Stomach (tissue), 9 donors: ENCODE results near the gene SMCO2. TPM values are rescaled to one million over a fixed set of nuclear protein-coding genes. Genes with fewer than 3 reads are reported as not detected.

ENCODE experiments used
- DNase-seq, 2 donors: peaks; one replicate each; pipeline versions ENCODE4 v3.0.0 to v3.0.0-alpha.2; 2013 to 2019
- H3K27ac ChIP-seq, 5 donors: fragments of 200-600 bp in 4 of 5; sonication (generic) in 4 of 5; one replicate each; pipeline ENCODE4 v1.5.1; 2013 to 2019; ENCODE audit warnings: mild to moderate bottlenecking in 1 of 5, moderate library complexity in 1 of 5
- H3K27me3 ChIP-seq, 3 donors: fragments of 200-600 bp; sonication (generic); one replicate each; pipeline ENCODE4 v1.5.1; 2017 to 2019; ENCODE audit warnings: mixed run types in 1 of 3
- H3K36me3 ChIP-seq, 4 donors: fragments of 200-600 bp; sonication (generic); 1 replicate in 3 of 4; 2 replicates in 1 of 4; pipeline ENCODE4 v1.5.1; 2016 to 2019
- H3K4me1 ChIP-seq, 4 donors: fragments of 200-600 bp; sonication (generic); one replicate each; pipeline ENCODE4 v1.5.1; 2016 to 2019
- H3K4me3 ChIP-seq, 4 donors: fragments of 200-600 bp; sonication (generic) in 3 of 4; one replicate each; pipeline ENCODE4 v1.5.1; 2016 to 2019; ENCODE audit warnings: mild to moderate bottlenecking in 1 of 4
- H3K9me3 ChIP-seq, 4 donors: fragments of 200-600 bp; sonication (generic); one replicate each; pipeline ENCODE4 v1.5.1; 2016 to 2019
- CTCF ChIP-seq, 7 experiments: fragments of 450-650 bp in 4 of 7; fragments of 200-600 bp in 3 of 7; sonication (generic) in 3 of 7; IDR thresholded peaks; one replicate each; pipeline ENCODE4 v1.5.1; 2016 to 2019; ENCODE audit warnings: antibody characterized with exemption in 7 of 7, control low read depth in 2 of 7, mild to moderate bottlenecking in 1 of 7
- EP300 ChIP-seq: sonication (generic); formaldehyde crosslinking; IDR thresholded peaks from one replicate; pipeline ENCODE4 v1.6.1; 2017; ENCODE audit warnings: antibody characterized with exemption
- POLR2A ChIP-seq, 4 donors: fragments of 450-650 bp; IDR thresholded peaks; one replicate each; pipeline ENCODE4 v1.6.1; 2016; ENCODE audit warnings: antibody characterized with exemption in 4 of 4, control low read depth in 2 of 4, mild to moderate bottlenecking in 1 of 4, moderate library complexity in 1 of 4
- POLR2AphosphoS5 ChIP-seq, 3 donors: sonication (generic); formaldehyde crosslinking; IDR thresholded peaks; one replicate each; pipeline ENCODE4 v1.6.1; 2016; ENCODE audit warnings: antibody characterized with exemption in 3 of 3
- WGBS, 5 donors: extraction: QIAGEN DNeasy Blood & Tissue Kit in 3 of 5; methylation state at CpG; one replicate each; pipeline versions ENCODE4 v1.1.5 to v1.1.7; 2013 to 2018; 5-methylcytosine and 5-hydroxymethylcytosine counted together
- intact Hi-C: fragments of 100-400 bp; cut with DNase I; formaldehyde crosslinking; loops from one replicate; pipeline ENCODE4 v1.15.1; 2023; ENCODE audit warnings: low total_unique reads
- polyA plus RNA-seq, 3 donors: library from polyadenylated mRNA; stranded (reverse); fragments of 200-250 nt; gene quantifications; one replicate each; pipeline ENCODE4 v1.2.3, GENCODE V29; 2013
- total RNA-seq, 5 donors: library from RNA; depleted of rRNA; stranded (reverse); fragments of >200 nt; gene quantifications; one replicate each; pipeline versions ENCODE4 v1.1.0 to v1.2.3, GENCODE V29; 2014 to 2016
- donor health status: healthy with polysubstance abuse.
- donor health status: Bipolar disorder and iron deficiency.
- donor health status: healthy.

SMCO2 gene
- total and polyA plus RNA-seq, 8 donors = 1.2 to 2.5 TPM; not detected in 6

GRCh38 chr12:27549801-27550652, 103.5 kb downstream of the SMCO2 start:
- 14 to 24% (median 17%) methylated on average over 11 to 12 of the region's 12 CpGs for WGBS, 5 donors
- TF ChIP-seq POLR2A (IDR thresholded peaks at IDR 0.05) (no peak), CTCF (IDR thresholded peaks at IDR 0.05) (no peak), EP300 (no peak), POLR2AphosphoS5 (IDR thresholded peaks at IDR 0.05) (peak; percentile 32 to 84 (median 71))
- no peaks in the 10 kb centered on the region for H3K9me3 ChIP-seq
- H3K36me3 ChIP-seq = no peaks in the 10 kb centered on the region
- H3K27ac ChIP-seq = peak overlapping the region; percentile 63 to 74 (median 71)
- no peaks in the 10 kb centered on the region for H3K27me3 ChIP-seq
- H3K4me3 ChIP-seq = peak overlapping the region in 1 of 4 donors; percentile 29
- peak; percentile 81 to 91 for DNase-seq
- intact Hi-C loops = no loop called here
- H3K4me1 ChIP-seq = peaks cover 12 to 83% (median 40%) of the 10 kb centered on the region in 4 donors

- H3K36me3 ChIP-seq = no peaks in the 10 kb centered on the region
- TF ChIP-seq POLR2AphosphoS5 (IDR thresholded peaks at IDR 0.05) (no peak), CTCF (IDR thresholded peaks at IDR 0.05) (no peak), EP300 (no peak), POLR2A (IDR thresholded peaks at IDR 0.05) (no peak)
- H3K27me3 ChIP-seq = no peaks in the 10 kb centered on the region
- no peaks in the 10 kb centered on the region for H3K9me3 ChIP-seq
- peaks cover 13 to 83% (median 38%) of the 10 kb centered on the region in 4 donors for H3K4me1 ChIP-seq
- intact Hi-C loops = no loop called here
- H3K27ac ChIP-seq = peak overlapping the region in 3 of 5 donors; percentile 63 to 74 (median 71)
- DNase-seq = no peak
- no peak overlapping the region for H3K4me3 ChIP-seq
- WGBS, 5 donors = 41 to 59% (median 44%) methylated on average over 4 of the region's 4 CpGs
Observed at GRCh38 chr12:27550653-27550975, 104.1 kb downstream of the SMCO2 start.

GRCh38 chr12:27551172-27551840, 104.8 kb downstream of the SMCO2 start:
- Histone ChIP-seq H3K4me1 (peaks cover 20 to 87% (median 44%) of the 10 kb centered on the region in 4 donors), H3K27ac (peak overlapping the region in 4 of 5 donors; percentile 8 to 71 (median 59)), H3K9me3 (no peaks in the 10 kb centered on the region), H3K4me3 (no peak overlapping the region), H3K36me3 (no peaks in the 10 kb centered on the region), H3K27me3 (no peaks in the 10 kb centered on the region)
- intact Hi-C loops = no loop called here
- TF ChIP-seq CTCF (IDR thresholded peaks at IDR 0.05) = no peak
- no peak for TF ChIP-seq POLR2AphosphoS5 (IDR thresholded peaks at IDR 0.05)
- TF ChIP-seq POLR2A (IDR thresholded peaks at IDR 0.05) = no peak
- no peak for TF ChIP-seq EP300
- no peak for DNase-seq
- WGBS, 5 donors = 54 to 68% (median 64%) methylated on average over 9 of the region's 9 CpGs

Other genes starting within 250 kb of the SMCO2 start
- 100 to 1,000 TPM in 1 of 5 donors, 10 to 100 TPM in 4; 21.7 to 118 (median 47.8) TPM for gene STK38L, start 202.4 kb upstream of the SMCO2 start, total RNA-seq
- gene STK38L, start 202.4 kb upstream of the SMCO2 start, polyA plus RNA-seq = 10 to 100 TPM in 2 of 3 donors, 1 to 10 TPM in 1; 8.5 to 16.3 (median 12.1) TPM
- gene BMAL2, start 113.9 kb upstream of the SMCO2 start, total RNA-seq = 10 to 100 TPM in 2 of 5 donors, 1 to 10 TPM in 3; 3.8 to 23.7 (median 8.9) TPM
- 10 to 100 TPM in 2 of 3 donors, 1 to 10 TPM in 1; 6.7 to 34.4 (median 12.3) TPM for gene BMAL2, start 113.9 kb upstream of the SMCO2 start, polyA plus RNA-seq
- gene PPFIBP1, start 77.5 kb downstream of the SMCO2 start, total RNA-seq = 100 to 1,000 TPM in 3 of 5 donors, 10 to 100 TPM in 2; 36.8 to 254 (median 108) TPM
- gene PPFIBP1, start 77.5 kb downstream of the SMCO2 start, polyA plus RNA-seq = 10 to 100 TPM in 2 of 3 donors, 1 to 10 TPM in 1; 6.6 to 18.2 (median 15.1) TPM
- 10 to 100 TPM in 3 of 5 donors, 1 to 10 TPM in 2; 4.1 to 38.2 (median 11.2) TPM for gene REP15, start 249.7 kb downstream of the SMCO2 start, total RNA-seq
- gene REP15, start 249.7 kb downstream of the SMCO2 start, polyA plus RNA-seq = 100 to 1,000 TPM in 1 of 3 donors, 1 to 10 TPM in 2; 3.0 to 115 (median 9.8) TPM